ENCODE results near the gene STXBP4.

Gene STXBP4

DNA sequence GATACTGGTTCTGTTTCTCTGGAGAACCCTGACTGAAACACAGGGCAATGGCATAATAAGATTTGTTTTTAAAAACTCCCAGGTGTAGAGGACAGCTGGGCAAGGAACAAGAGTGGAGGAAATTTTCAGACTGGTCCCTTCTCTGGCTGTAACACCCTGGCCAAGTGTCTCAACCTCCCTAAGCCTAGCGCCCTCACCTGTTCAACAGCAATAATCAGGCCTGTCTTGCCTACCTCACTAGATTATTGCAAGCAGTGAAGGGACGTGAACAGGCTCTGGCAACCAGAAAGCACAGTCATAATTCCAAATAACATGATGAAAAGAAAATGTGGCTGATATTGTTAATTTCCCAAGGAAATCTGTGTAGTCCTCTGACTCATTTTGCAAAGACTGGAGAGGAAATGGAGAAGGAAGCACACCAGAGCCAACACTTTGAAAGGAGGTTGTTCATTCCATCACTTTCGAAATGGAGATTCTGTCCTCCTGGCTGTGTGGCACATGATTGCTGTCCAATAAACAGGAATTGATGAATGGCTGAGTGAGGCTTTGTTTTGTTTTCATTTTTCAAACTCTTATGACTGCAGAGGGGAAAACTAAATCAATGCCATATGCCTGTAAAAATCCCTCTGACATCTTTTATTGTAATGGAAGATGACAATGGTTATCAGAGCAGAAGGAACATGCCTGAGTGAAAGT is 208.7 kb downstream of the STXBP4 start:
- H3K9ac ChIP-seq (ENCODE audit: low read length), result no peak overlapping the region
- peak; percentile 52 for DNase-seq
- H2AK5ac ChIP-seq (ENCODE audit: low read length), result no peak overlapping the region
- H3K4ac ChIP-seq (ENCODE audit: low read depth, low read length), result no peak overlapping the region
- no peak overlapping the region for H2BK15ac ChIP-seq (replicated peaks; ENCODE audit: low read depth)
- no peak overlapping the region for H4K8ac ChIP-seq (ENCODE audit: low read depth, low read length)
- no peaks in the 10 kb centered on the region for H3K36me3 ChIP-seq (ENCODE audit: control insufficient read depth, insufficient read depth, low read length)
- no peak overlapping the region for H2BK120ac ChIP-seq (ENCODE audit: low read depth, low read length)
- WGBS (ENCODE audit: extremely low coverage, insufficient coverage, low lambda C conversion rate), result no CpG with 5 or more reads among the region's 3 CpGs
- no peak overlapping the region for H3K23ac ChIP-seq (ENCODE audit: low read length)
- no peak overlapping the region for H2BK5ac ChIP-seq (ENCODE audit: low read length)
- no peak overlapping the region for H4K5ac ChIP-seq (ENCODE audit: low read length)
- H3K27me3 ChIP-seq (ENCODE audit: insufficient read depth, low read length, poor library complexity), result no peaks in the 10 kb centered on the region
- H3K4me3 ChIP-seq (ENCODE audit: low read length), result no peak overlapping the region
- H3K27ac ChIP-seq (ENCODE audit: low read depth, low read length), result no peak overlapping the region
- no peaks in the 10 kb centered on the region for H3K79me2 ChIP-seq (ENCODE audit: control insufficient read depth, insufficient read depth, low read length)
- H3K79me1 ChIP-seq (ENCODE audit: low read length), result no peaks in the 10 kb centered on the region
- H3K56ac ChIP-seq (ENCODE audit: low read length), result no peak overlapping the region
- no peaks in the 10 kb centered on the region for H3K4me1 ChIP-seq (ENCODE audit: control insufficient read depth, low read depth, low read length)
- H3K18ac ChIP-seq (ENCODE audit: low read length), result no peak overlapping the region
- H3K4me2 ChIP-seq (ENCODE audit: low read length), result no peak overlapping the region

DNA sequence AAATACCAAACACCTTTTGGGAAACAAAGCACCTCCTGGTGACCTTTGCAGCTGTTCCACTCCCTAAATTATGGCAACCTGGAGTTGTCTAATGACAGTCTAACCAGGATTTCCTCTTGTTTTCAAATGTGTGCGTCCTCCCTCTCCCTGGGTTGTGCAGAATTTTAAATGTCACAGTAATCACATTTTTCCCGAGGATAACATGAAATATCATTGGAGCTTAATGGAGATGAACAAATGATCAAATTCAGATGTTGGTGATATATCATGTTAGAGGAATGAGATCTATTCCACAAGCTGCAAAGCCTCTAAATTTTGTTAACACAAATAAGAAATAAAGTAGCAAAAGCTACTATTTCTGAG is 209.3 kb downstream of the STXBP4 start:
- DNase-seq, result no peak
- no peaks in the 10 kb centered on the region for H3K36me3 ChIP-seq (ENCODE audit: control insufficient read depth, insufficient read depth, low read length)
- no peak overlapping the region for H2AK5ac ChIP-seq (ENCODE audit: low read length)
- H4K5ac ChIP-seq (ENCODE audit: low read length), result no peak overlapping the region
- H3K4me1 ChIP-seq (ENCODE audit: control insufficient read depth, low read depth, low read length), result no peaks in the 10 kb centered on the region
- no peak overlapping the region for H3K27ac ChIP-seq (ENCODE audit: low read depth, low read length)
- H3K4me2 ChIP-seq (ENCODE audit: low read length), result no peak overlapping the region
- no peak overlapping the region for H3K9ac ChIP-seq (ENCODE audit: low read length)
- no peak overlapping the region for H3K23ac ChIP-seq (ENCODE audit: low read length)
- H3K79me1 ChIP-seq (ENCODE audit: low read length), result no peaks in the 10 kb centered on the region
- H3K27me3 ChIP-seq (ENCODE audit: insufficient read depth, low read length, poor library complexity), result no peaks in the 10 kb centered on the region
- H2BK120ac ChIP-seq (ENCODE audit: low read depth, low read length), result no peak overlapping the region
- no peak overlapping the region for H3K56ac ChIP-seq (ENCODE audit: low read length)
- H4K8ac ChIP-seq (ENCODE audit: low read depth, low read length), result no peak overlapping the region
- no peaks in the 10 kb centered on the region for H3K79me2 ChIP-seq (ENCODE audit: control insufficient read depth, insufficient read depth, low read length)
- H3K18ac ChIP-seq (ENCODE audit: low read length), result no peak overlapping the region
- WGBS (ENCODE audit: extremely low coverage, insufficient coverage, low lambda C conversion rate), result no CpG with 5 or more reads among the region's 2 CpGs
- no peak overlapping the region for H2BK15ac ChIP-seq (replicated peaks; ENCODE audit: low read depth)
- no peak overlapping the region for H3K4ac ChIP-seq (ENCODE audit: low read depth, low read length)
- no peak overlapping the region for H2BK5ac ChIP-seq (ENCODE audit: low read length)
- H3K4me3 ChIP-seq (ENCODE audit: low read length), result no peak overlapping the region

DNA sequence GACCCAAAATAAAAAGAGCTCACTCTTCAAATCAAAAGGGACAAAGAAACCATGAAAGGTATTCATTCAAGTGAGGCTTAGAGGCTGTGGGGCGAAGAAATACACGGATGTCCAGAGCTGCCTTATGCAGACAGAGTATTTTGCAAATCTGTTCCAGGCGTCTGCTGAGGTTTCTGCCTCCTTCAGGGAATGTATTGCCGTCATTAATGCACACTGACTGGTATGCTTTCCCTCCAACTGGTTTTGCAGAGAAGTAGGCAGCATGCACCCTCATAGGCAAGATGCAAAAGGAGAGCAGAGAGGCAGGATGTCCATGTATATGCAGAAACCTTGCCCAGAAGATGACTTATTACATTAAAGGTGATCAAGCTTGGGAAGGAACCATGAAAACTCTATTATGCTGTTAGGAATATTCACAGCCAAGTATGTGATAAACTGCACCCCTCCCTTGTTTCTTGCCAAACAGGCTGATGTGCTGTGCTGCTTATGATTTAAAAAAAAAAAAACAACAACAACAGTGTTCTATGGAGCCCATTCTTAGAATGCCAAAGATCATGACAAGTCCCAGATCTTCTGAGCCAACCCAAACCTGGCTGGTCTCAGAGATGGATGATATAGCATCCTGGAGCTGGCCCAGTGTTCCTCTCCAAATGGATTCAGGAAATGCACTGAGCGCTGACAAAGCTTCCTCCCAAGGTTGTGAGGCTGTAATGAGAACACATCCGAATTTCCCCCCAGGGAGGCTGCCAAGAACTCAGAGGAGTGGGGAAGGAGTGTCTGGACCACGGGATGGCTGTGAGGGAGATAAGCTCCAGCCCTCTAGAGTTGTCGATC is 218.6 kb downstream of the STXBP4 start:
- DNase-seq, result peak; percentile 4
- no peak overlapping the region for H2BK15ac ChIP-seq (replicated peaks; ENCODE audit: low read depth)
- no peaks in the 10 kb centered on the region for H3K36me3 ChIP-seq (ENCODE audit: control insufficient read depth, insufficient read depth, low read length)
- no peak overlapping the region for H2BK120ac ChIP-seq (ENCODE audit: low read depth, low read length)
- no peak overlapping the region for H4K5ac ChIP-seq (ENCODE audit: low read length)
- H2AK5ac ChIP-seq (ENCODE audit: low read length), result no peak overlapping the region
- H3K79me2 ChIP-seq (ENCODE audit: control insufficient read depth, insufficient read depth, low read length), result no peaks in the 10 kb centered on the region
- WGBS (ENCODE audit: extremely low coverage, insufficient coverage, low lambda C conversion rate), result no CpG with 5 or more reads among the region's 8 CpGs
- no peak overlapping the region for H3K23ac ChIP-seq (ENCODE audit: low read length)
- H2BK5ac ChIP-seq (ENCODE audit: low read length), result no peak overlapping the region
- H3K18ac ChIP-seq (ENCODE audit: low read length), result no peak overlapping the region
- H3K4me1 ChIP-seq (ENCODE audit: control insufficient read depth, low read depth, low read length), result no peaks in the 10 kb centered on the region
- no peak overlapping the region for H3K27ac ChIP-seq (ENCODE audit: low read depth, low read length)
- no peak overlapping the region for H3K4me2 ChIP-seq (ENCODE audit: low read length)
- H3K9ac ChIP-seq (ENCODE audit: low read length), result no peak overlapping the region
- no peak overlapping the region for H4K8ac ChIP-seq (ENCODE audit: low read depth, low read length)
- H3K4me3 ChIP-seq (ENCODE audit: low read length), result no peak overlapping the region
- no peaks in the 10 kb centered on the region for H3K79me1 ChIP-seq (ENCODE audit: low read length)
- H3K27me3 ChIP-seq (ENCODE audit: insufficient read depth, low read length, poor library complexity), result no peaks in the 10 kb centered on the region
- no peak overlapping the region for H3K56ac ChIP-seq (ENCODE audit: low read length)
- no peak overlapping the region for H3K4ac ChIP-seq (ENCODE audit: low read depth, low read length)

DNA sequence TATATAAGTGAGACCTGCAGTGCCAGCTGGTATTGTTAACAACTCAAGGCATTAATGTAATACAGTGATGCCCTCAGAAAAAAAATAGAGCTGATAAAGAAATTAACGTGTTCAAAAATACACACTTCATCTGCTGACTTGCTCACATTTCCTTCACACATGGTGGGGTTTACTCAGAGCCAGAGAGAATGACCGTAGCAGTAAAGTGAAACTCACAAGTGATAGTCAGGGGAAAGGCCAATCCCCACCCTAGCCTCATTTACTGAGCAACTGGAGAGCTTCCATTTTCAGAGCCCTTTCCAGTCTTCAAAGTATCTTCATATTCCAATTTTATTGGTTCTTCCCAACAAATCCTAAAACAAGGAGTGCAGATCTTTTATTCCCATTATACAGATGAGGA is 222.2 kb downstream of the STXBP4 start:
- Histone ChIP-seq H3K4me3 (ENCODE audit: low read length) (no peak overlapping the region), H3K79me2 (ENCODE audit: control insufficient read depth, insufficient read depth, low read length) (no peaks in the 10 kb centered on the region), H3K18ac (ENCODE audit: low read length) (no peak overlapping the region), H4K5ac (ENCODE audit: low read length) (no peak overlapping the region), H3K79me1 (ENCODE audit: low read length) (no peaks in the 10 kb centered on the region), H4K8ac (ENCODE audit: low read depth, low read length) (no peak overlapping the region), H3K9ac (ENCODE audit: low read length) (no peak overlapping the region), H3K23ac (ENCODE audit: low read length) (no peak overlapping the region), H2AK5ac (ENCODE audit: low read length) (no peak overlapping the region), H3K27ac (ENCODE audit: low read depth, low read length) (no peak overlapping the region), H3K36me3 (ENCODE audit: control insufficient read depth, insufficient read depth, low read length) (no peaks in the 10 kb centered on the region), H2BK120ac (ENCODE audit: low read depth, low read length) (no peak overlapping the region), H3K4me2 (ENCODE audit: low read length) (no peak overlapping the region), H3K4me1 (ENCODE audit: control insufficient read depth, low read depth, low read length) (no peaks in the 10 kb centered on the region), H3K56ac (ENCODE audit: low read length) (no peak overlapping the region), H3K27me3 (ENCODE audit: insufficient read depth, low read length, poor library complexity) (no peaks in the 10 kb centered on the region), H3K4ac (ENCODE audit: low read depth, low read length) (no peak overlapping the region), H2BK5ac (ENCODE audit: low read length) (no peak overlapping the region), H2BK15ac (replicated peaks; ENCODE audit: low read depth) (no peak overlapping the region)
- no peak for DNase-seq
- no CpG with 5 or more reads among the region's 2 CpGs for WGBS (ENCODE audit: extremely low coverage, insufficient coverage, low lambda C conversion rate)

DNA sequence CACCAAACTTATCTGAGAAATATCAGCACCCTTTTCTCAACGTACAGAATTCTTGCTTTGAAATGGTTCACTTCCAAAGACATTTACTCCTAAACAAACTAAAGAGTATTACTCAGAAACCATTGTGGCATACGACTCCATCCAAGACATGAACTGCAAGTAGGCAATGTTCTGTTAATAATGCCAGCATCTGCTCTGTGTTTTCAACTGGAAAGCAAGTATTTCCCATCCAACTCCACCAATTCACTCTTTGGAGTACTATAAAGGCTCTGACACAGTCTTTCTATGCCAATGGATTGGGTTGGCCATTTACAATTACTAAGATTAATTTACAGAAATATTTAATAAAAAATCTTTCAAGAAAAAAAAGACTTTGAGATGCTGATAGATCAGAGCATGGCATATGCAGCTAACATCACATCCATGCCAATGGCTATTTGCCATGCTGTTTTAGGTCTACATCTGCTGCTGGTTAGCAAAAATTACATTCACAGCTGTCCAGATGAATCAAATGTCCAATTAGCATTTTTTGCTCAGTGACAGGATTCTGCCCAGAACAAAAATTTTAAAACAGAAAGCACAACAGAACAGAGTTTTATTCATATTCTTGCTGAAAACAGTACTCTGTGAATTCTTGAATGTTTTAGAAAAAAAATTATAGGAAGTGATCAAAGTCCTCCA is 230.3 kb downstream of the STXBP4 start:
- H3K56ac ChIP-seq (ENCODE audit: low read length), result no peak overlapping the region
- H2BK15ac ChIP-seq (replicated peaks; ENCODE audit: low read depth), result no peak overlapping the region
- H3K4me3 ChIP-seq (ENCODE audit: low read length), result no peak overlapping the region
- no peaks in the 10 kb centered on the region for H3K79me1 ChIP-seq (ENCODE audit: low read length)
- H4K5ac ChIP-seq (ENCODE audit: low read length), result no peak overlapping the region
- H2AK5ac ChIP-seq (ENCODE audit: low read length), result no peak overlapping the region
- H3K4me2 ChIP-seq (ENCODE audit: low read length), result no peak overlapping the region
- H3K4ac ChIP-seq (ENCODE audit: low read depth, low read length), result no peak overlapping the region
- no peak overlapping the region for H2BK120ac ChIP-seq (ENCODE audit: low read depth, low read length)
- no peak overlapping the region for H3K23ac ChIP-seq (ENCODE audit: low read length)
- no peak for DNase-seq
- no peaks in the 10 kb centered on the region for H3K79me2 ChIP-seq (ENCODE audit: control insufficient read depth, insufficient read depth, low read length)
- no peak overlapping the region for H4K8ac ChIP-seq (ENCODE audit: low read depth, low read length)
- WGBS (ENCODE audit: extremely low coverage, insufficient coverage, low lambda C conversion rate), result no CpG with 5 or more reads among the region's 2 CpGs
- H2BK5ac ChIP-seq (ENCODE audit: low read length), result no peak overlapping the region
- H3K27me3 ChIP-seq (ENCODE audit: insufficient read depth, low read length, poor library complexity), result no peaks in the 10 kb centered on the region
- no peaks in the 10 kb centered on the region for H3K36me3 ChIP-seq (ENCODE audit: control insufficient read depth, insufficient read depth, low read length)
- H3K9ac ChIP-seq (ENCODE audit: low read length), result no peak overlapping the region
- H3K27ac ChIP-seq (ENCODE audit: low read depth, low read length), result no peak overlapping the region
- no peak overlapping the region for H3K18ac ChIP-seq (ENCODE audit: low read length)
- no peaks in the 10 kb centered on the region for H3K4me1 ChIP-seq (ENCODE audit: control insufficient read depth, low read depth, low read length)

Data from mesendoderm (in vitro differentiated cells).